NB4 (cell line): ENCODE data around the gene KLHL26.

Experiments
- POLR2A ChIP-seq: IDR thresholded peaks from 2 replicates; pipeline ENCODE4 v1.6.1; 2011; ENCODE audit warnings: mild to moderate bottlenecking; ENCODE audit not compliant: insufficient read length; ENCODE audit errors: extremely low read depth
- TF ChIP-seq, protein P1 (sequence below): IDR thresholded peaks from one replicate; pipeline ENCODE4 v1.5.1; 2012; ENCODE audit warnings: low read depth, low read length
- TF ChIP-seq, protein P2 (sequence below): IDR thresholded peaks from 2 replicates; pipeline ENCODE4 v1.6.1; 2011; ENCODE audit warnings: low read depth, low read length

DNA sequence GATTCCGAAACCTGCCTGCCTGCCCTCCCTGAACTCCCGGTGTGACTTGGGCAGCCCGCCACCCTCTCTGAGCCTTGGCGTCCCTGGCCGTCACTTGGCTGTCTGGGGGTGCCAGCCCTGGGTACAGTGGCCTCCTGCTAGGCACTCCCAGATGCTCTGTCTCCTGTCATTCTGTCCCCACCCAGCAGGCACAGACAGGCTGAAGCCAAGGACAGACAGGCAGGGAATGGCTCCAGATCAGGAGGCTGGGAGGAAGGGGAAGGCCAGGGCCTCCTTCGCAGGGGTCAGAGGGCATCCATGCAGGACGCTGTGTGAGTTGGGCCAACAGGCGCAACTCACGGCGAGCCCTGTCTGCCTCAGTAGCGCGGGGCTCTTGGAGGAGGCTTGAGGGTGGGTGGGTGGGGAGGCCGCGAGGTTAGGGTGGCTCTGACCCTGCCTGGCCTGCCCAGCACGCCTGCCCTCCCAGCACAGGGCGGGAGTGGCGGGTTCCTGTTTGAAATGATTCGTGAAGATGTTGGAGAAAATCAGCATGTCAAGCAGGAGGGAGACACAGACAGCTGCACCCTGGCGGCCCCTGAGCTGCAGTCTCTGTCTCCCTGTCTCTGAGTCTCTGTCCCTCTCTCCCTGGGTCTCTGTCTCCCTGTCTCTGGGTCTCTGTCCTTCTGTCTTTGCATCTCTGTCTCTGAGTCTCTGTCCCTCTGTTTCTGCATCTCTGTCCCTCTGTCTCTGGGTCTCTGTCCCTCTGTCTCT, 19.7 kb downstream of the KLHL26 start:
- no peak for TF ChIP-seq POLR2A
- TF ChIP-seq, protein P1, sequence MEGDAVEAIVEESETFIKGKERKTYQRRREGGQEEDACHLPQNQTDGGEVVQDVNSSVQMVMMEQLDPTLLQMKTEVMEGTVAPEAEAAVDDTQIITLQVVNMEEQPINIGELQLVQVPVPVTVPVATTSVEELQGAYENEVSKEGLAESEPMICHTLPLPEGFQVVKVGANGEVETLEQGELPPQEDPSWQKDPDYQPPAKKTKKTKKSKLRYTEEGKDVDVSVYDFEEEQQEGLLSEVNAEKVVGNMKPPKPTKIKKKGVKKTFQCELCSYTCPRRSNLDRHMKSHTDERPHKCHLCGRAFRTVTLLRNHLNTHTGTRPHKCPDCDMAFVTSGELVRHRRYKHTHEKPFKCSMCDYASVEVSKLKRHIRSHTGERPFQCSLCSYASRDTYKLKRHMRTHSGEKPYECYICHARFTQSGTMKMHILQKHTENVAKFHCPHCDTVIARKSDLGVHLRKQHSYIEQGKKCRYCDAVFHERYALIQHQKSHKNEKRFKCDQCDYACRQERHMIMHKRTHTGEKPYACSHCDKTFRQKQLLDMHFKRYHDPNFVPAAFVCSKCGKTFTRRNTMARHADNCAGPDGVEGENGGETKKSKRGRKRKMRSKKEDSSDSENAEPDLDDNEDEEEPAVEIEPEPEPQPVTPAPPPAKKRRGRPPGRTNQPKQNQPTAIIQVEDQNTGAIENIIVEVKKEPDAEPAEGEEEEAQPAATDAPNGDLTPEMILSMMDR, result no peak
- TF ChIP-seq, protein P2, sequence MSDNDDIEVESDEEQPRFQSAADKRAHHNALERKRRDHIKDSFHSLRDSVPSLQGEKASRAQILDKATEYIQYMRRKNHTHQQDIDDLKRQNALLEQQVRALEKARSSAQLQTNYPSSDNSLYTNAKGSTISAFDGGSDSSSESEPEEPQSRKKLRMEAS, result no peak
